Vagina (tissue), 2 donors: ENCODE results near the gene CXorf49B.
"Not testable (repeated sequence)": the region's sequence is repeated elsewhere in the genome, so short reads cannot be mapped to it uniquely, and the experiment has no call there.

Experiments used
- POLR2A ChIP-seq, 2 donors: fragments of 450-650 bp; IDR thresholded peaks; one replicate each; pipeline ENCODE4 v1.6.1; 2017; ENCODE audit warnings: antibody characterized with exemption in 2 of 2, mild to moderate bottlenecking in 2 of 2, moderate library complexity in 2 of 2
- TF ChIP-seq, protein P1 (sequence below), 3 experiments: fragments of 450-650 bp in 2 of 3; fragments of 200-600 bp in 1 of 3; sonication (generic) in 1 of 3; IDR thresholded peaks; one replicate each; pipeline ENCODE4 v1.5.1; 2017 to 2019; ENCODE audit warnings: antibody characterized with exemption in 3 of 3, mild to moderate bottlenecking in 2 of 3, moderate library complexity in 2 of 3

DNA sequence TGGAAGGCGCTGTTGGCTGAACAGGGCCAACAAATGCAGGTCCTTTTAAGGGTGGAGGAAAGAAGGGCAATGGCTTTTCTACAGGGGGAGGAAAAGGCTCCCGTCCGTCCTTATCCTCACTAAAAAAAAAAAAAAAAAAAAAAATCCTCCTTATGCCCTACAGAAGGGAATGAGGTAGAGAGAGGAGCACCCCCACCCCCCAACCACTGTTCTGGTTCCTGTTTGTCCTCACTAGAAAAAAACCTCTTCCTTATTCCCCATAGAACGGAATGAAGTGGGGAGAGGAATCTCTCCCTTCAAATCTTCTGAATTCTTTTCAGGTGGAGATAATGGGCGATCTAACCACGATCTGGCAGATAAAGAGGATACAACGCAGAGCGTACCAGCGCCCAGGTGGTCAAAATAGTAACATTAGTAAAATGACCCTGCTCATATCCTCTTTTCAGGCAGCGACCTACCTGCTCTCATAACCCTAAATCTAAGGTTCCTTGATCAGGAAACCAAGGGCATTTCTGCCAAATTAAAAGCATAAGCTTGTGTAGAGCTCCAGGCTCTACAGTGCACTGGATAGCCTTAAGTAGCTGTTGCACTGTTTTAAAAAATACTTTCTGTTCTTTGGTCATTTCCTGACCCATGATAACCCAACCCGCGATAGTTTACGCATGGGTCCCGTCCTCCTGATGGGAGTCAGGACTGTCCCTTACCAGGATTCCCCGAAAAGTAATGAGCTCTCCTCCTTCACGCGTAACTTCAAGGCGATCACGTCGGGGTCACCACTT, 20.6 kb downstream of the CXorf49B start:
- TF ChIP-seq, protein P1, sequence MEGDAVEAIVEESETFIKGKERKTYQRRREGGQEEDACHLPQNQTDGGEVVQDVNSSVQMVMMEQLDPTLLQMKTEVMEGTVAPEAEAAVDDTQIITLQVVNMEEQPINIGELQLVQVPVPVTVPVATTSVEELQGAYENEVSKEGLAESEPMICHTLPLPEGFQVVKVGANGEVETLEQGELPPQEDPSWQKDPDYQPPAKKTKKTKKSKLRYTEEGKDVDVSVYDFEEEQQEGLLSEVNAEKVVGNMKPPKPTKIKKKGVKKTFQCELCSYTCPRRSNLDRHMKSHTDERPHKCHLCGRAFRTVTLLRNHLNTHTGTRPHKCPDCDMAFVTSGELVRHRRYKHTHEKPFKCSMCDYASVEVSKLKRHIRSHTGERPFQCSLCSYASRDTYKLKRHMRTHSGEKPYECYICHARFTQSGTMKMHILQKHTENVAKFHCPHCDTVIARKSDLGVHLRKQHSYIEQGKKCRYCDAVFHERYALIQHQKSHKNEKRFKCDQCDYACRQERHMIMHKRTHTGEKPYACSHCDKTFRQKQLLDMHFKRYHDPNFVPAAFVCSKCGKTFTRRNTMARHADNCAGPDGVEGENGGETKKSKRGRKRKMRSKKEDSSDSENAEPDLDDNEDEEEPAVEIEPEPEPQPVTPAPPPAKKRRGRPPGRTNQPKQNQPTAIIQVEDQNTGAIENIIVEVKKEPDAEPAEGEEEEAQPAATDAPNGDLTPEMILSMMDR (IDR thresholded peaks at IDR 0.05) = not testable (repeated sequence)
- not testable (repeated sequence) for TF ChIP-seq POLR2A (IDR thresholded peaks at IDR 0.05)
